ENCODE data around the gene KIFC3.
"Not testable (repeated sequence)": the region's sequence is repeated elsewhere in the genome, so short reads cannot be mapped to it uniquely, and the experiment has no call there.

The KIFC3 gene

DNA sequence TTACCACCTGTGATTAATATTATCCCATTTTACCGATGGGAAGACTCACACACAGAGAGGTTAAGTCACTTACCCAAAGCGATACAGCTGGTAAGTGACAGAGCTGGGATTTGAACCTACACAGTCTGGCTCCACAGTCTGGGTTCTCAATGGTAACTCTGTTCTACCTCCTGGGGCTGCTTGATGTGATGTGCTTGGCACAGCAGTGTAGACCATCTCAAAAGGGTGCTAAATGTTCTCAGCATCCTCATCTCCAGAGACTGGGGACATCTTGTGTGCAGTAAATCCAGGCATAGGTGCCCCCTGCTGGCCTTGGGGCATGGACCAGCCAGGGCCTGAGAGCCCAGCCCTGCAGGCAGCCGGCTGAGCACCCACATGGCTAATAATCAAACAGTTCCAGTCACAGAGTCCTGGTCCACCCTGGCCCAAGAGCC, 82.1 kb downstream of the KIFC3 start:
- no peak overlapping the region for H3K4me3 ChIP-seq (ENCODE audit: low read depth, low read length)

DNA sequence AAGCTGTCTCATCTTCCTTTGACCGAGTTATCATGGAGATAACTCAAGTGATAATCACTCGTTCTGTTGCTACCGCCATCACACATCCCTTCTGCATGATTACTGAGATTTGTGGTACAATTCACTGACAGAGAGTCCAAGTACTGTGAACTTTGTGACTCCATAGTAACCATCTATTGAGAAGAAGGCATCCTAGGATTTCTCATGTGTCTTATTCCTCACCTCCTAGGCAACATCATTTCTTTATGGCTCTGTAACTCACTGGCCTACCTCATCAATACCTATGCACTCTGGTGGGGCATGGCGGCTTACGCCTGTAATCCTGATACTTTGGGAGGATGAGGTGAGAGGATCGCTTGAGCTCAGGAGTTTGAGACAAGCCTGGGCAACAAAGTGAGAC, 88.2 kb downstream of the KIFC3 start:
- no peak overlapping the region for H3K4me3 ChIP-seq (ENCODE audit: low read depth, low read length)
- TF ChIP-seq CTCF (IDR thresholded peaks at IDR 0.05; ENCODE audit: low read depth, low read length), result no peak

More for the DNA sequence above, 82.1 kb downstream of the KIFC3 start:
- peak; percentile 57 for TF ChIP-seq CTCF (IDR thresholded peaks at IDR 0.05; ENCODE audit: low read depth, low read length)

DNA sequence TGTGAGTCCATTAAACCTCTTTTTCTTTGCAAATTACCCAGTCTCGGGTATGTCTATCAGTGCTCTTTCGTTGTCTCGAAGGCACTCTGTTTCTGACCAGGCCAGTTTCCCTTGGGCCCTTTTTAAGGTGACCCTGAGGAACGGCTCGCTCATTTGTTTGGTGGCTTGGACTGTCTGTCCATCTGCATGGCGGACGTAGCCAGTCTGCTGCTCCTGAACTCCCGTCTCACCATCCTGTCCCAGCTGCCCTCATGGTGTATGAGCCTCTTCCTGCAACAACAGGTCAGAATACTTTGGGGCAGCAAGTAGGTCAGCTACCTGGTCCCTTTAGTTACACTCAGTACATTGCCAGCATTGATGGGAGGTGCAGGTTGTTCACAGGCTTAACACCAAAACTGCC, 88.7 kb downstream of the KIFC3 start:
- TF ChIP-seq CTCF (IDR thresholded peaks at IDR 0.05; ENCODE audit: low read depth, low read length), result no peak
- no peak overlapping the region for H3K4me3 ChIP-seq (ENCODE audit: low read depth, low read length)

GRCh38 chr16:57712569-57712968, 89.7 kb downstream of the KIFC3 start:
- not testable (repeated sequence) for H3K4me3 ChIP-seq (ENCODE audit: low read depth, low read length)

GRCh38 chr16:57711993-57712392, 90.3 kb downstream of the KIFC3 start:
- H3K4me3 ChIP-seq (ENCODE audit: low read depth, low read length), result no peak overlapping the region
- TF ChIP-seq CTCF (IDR thresholded peaks at IDR 0.05; ENCODE audit: low read depth, low read length), result no peak

- no peak for TF ChIP-seq CTCF (IDR thresholded peaks at IDR 0.05; ENCODE audit: low read depth, low read length)
Observed at GRCh38 chr16:57711346-57711745, 90.9 kb downstream of the KIFC3 start.

DNA sequence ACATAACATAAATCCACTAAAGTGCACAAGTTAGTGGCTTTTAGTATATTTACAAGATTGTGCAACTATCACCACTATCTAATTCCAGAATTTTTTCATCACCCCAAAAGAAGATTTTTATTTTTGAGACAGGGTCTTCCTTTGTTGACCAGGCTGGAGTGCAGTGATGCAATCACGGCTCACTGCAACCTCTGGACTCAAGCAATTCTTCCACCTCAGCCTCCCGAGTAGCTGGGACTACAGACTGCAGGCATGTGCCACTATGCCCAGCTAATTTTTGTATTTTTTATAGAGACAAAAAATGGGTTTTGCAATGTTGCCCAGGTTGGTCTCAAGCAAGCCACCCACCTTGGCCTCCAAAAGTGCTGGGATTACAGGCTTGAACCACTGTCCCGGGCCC, 92.6 kb downstream of the KIFC3 start:
- no peak overlapping the region for H3K4me3 ChIP-seq (ENCODE audit: low read depth, low read length)
- no peak for TF ChIP-seq CTCF (IDR thresholded peaks at IDR 0.05; ENCODE audit: low read depth, low read length)

More at GRCh38 chr16:57711346-57711745, 90.9 kb downstream of the KIFC3 start:
- no peak overlapping the region for H3K4me3 ChIP-seq (ENCODE audit: low read depth, low read length)

Data from WI38 (cell line).